Measurements from ENCODE around the gene CHRNE. TPM values are rescaled to one million over a fixed set of nuclear protein-coding genes. Genes with fewer than 3 reads are reported as not detected.

CHRNE gene
- total and polyA plus RNA-seq, 2 donors (not counting 1 experiment from before 2014, with no cell fraction given) = 0.99 to 4.7 TPM

DNA sequence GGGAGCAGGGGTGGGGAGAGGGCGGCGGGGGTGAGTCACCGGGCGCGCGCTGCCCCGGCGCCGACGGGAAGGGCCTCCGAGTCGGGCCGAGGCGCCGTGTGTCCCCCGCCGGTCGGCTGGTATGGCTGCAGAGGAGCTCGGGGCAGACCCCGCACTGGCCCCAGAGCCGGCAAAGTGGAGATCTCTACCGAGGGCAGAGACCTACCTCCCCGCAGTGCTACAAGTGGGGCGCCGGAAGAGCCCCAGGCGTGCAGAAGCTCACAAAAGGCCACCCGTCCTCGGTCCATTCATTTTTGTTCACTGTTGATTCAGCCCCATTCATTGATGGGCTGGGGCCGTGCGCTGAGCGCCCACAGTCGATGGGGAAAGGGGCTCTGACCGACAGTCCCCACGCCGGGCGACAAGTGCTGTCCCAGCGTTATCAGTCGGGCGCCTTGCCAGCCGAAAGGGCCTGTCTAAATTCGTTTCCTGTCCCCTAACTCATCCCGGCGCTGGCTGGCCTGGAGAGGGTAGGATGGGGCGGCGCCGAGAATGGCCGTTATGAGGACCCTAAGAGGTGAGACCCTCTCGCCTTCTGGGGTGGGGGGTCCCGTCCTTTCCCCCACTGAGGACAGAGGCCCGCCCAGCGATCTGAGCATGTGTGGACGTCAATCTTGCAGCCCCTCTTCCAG is 47.3 kb upstream of the CHRNE start:
- peak overlapping the region; percentile 85 for H3K4me3 Mint-ChIP-seq
- peak overlapping the region; percentile 55 to 93 for H3K27ac ChIP-seq (ENCODE audit: low read length in 2 of 2)
- no peaks in the 10 kb centered on the region for H3K27me3 ChIP-seq (replicated peaks in 1 of 4; ENCODE audit: control extremely low read depth in 1 of 4, control insufficient read depth in 3 of 4, insufficient read depth in 4 of 4, low read length in 3 of 4)
- H3K79me2 ChIP-seq (ENCODE audit: control insufficient read depth, insufficient read depth, low read length) = peaks cover 37% of the 10 kb centered on the region
- H3K9me3 ChIP-seq (ENCODE audit: control extremely low read depth in 1 of 3, control insufficient read depth in 2 of 3, insufficient read depth in 1 of 3, low read length in 2 of 3) = no peaks in the 10 kb centered on the region
- ChIA-PET CTCF (interaction anchor here (1.2 to 3.0 kb wide), 2 partner anchors 17 to 41 kb away, joined by 3 to 16 read pairs; partner anchors contain the start of gene SPAG7), POLR2A (interaction anchor here (0.7 to 4.9 kb wide), 3 partner anchors 10 to 17 kb away, joined by 3 to 81 read pairs (median 38); partner anchors contain the start of genes RNF167, SLC25A11 and SPAG7)
- peaks cover 30% of the 10 kb centered on the region for H4K20me1 ChIP-seq (ENCODE audit: control insufficient read depth, insufficient read depth, low read length, poor library complexity, severe bottlenecking)
- intact Hi-C loops (cut with micrococcal nuclease) = no loop called here
- ATAC-seq (ENCODE audit: low read depth) (no peak), DNase-seq (peak; percentile 66)
- 7% methylated on average over 48 of the region's 52 CpGs for WGBS (ENCODE audit: insufficient coverage)
- H3K36me3 ChIP-seq (replicated peaks in 1 of 2; ENCODE audit: control extremely low read depth in 1 of 2, control insufficient read depth in 1 of 2, extremely low read depth in 1 of 2, insufficient read depth in 2 of 2, low read length in 1 of 2) = peaks cover 0 to 17% of the 10 kb centered on the region in 2 experiments
- H3K4me3 ChIP-seq (ENCODE audit: control extremely low read depth in 1 of 5, extremely low read depth in 1 of 5, insufficient read depth in 1 of 5, low read depth in 2 of 5, low read length in 4 of 5) = peak overlapping the region; percentile 21 to 99 (median 96)
- TF ChIP-seq, protein P1, sequence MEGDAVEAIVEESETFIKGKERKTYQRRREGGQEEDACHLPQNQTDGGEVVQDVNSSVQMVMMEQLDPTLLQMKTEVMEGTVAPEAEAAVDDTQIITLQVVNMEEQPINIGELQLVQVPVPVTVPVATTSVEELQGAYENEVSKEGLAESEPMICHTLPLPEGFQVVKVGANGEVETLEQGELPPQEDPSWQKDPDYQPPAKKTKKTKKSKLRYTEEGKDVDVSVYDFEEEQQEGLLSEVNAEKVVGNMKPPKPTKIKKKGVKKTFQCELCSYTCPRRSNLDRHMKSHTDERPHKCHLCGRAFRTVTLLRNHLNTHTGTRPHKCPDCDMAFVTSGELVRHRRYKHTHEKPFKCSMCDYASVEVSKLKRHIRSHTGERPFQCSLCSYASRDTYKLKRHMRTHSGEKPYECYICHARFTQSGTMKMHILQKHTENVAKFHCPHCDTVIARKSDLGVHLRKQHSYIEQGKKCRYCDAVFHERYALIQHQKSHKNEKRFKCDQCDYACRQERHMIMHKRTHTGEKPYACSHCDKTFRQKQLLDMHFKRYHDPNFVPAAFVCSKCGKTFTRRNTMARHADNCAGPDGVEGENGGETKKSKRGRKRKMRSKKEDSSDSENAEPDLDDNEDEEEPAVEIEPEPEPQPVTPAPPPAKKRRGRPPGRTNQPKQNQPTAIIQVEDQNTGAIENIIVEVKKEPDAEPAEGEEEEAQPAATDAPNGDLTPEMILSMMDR (IDR thresholded peaks at IDR 0.05) = no peak
- no peak for TF ChIP-seq EZH2 (IDR thresholded peaks at IDR 0.05; ENCODE audit: borderline replicate concordance, insufficient read depth, low read depth, low read length, poor library complexity, severe bottlenecking)
- peak overlapping the region; percentile 98 for H3K4me2 ChIP-seq (replicated peaks; ENCODE audit: low read depth, low read length, poor library complexity, severe bottlenecking)
- peaks cover 33% of the 10 kb centered on the region for H3K4me1 Mint-ChIP-seq
- peak overlapping the region; percentile 97 for H2AFZ ChIP-seq (ENCODE audit: insufficient read depth, low read depth, low read length, poor library complexity, severe bottlenecking)
- peaks cover 24 to 32% of the 10 kb centered on the region in 2 donors for H3K4me1 ChIP-seq (ENCODE audit: control insufficient read depth in 2 of 2, insufficient read depth in 2 of 2, low read length in 2 of 2)
- H3K9ac ChIP-seq (ENCODE audit: low read length) = peak overlapping the region; percentile 97
- peak overlapping the region; percentile 90 for H3K27ac Mint-ChIP-seq
- H3K9me3 Mint-ChIP-seq (ENCODE audit: insufficient read depth) = no peaks in the 10 kb centered on the region
- no peaks in the 10 kb centered on the region for H3K27me3 Mint-ChIP-seq

All from B cell (primary cell).